ENCODE results near the gene PGAP3.
"Not testable (repeated sequence)": the region's sequence is repeated elsewhere in the genome, so short reads cannot be mapped to it uniquely, and the experiment has no call there.

Gene PGAP3

GRCh38 chr17:39687546-39688474 is at the start of gene PGAP3:
TSS of gene PGAP3 (minus strand) at chr17:39688057. CDS start at chr17:39688014, 43 bp downstream.
- DNase-seq (ENCODE audit: low read depth) = peak; percentile 83

GRCh38 chr17:39737206-39737759 is 49.4 kb upstream of the PGAP3 start:
- DNase-seq (ENCODE audit: low read depth) = no peak

- DNase-seq (ENCODE audit: low read depth) = no peak
These were observed 48.7 kb upstream of the PGAP3 start for GRCh38 chr17:39736319-39737165.

GRCh38 chr17:39735882-39736281 is 48.0 kb upstream of the PGAP3 start:
- DNase-seq (ENCODE audit: low read depth) = no peak

- DNase-seq (ENCODE audit: low read depth) = no peak
These were observed 44.7 kb upstream of the PGAP3 start for GRCh38 chr17:39732586-39732985.

GRCh38 chr17:39730095-39730921 is 42.5 kb upstream of the PGAP3 start, which contains the start of gene MIEN1:
TSS of gene MIEN1 (minus strand) at chr17:39730532. CDS start at chr17:39730495, 37 bp downstream.
- DNase-seq (ENCODE audit: low read depth) = peak; percentile 89

GRCh38 chr17:39729280-39729851 is 41.5 kb upstream of the PGAP3 start:
- no peak for DNase-seq (ENCODE audit: low read depth)

- DNase-seq (ENCODE audit: low read depth) = no peak
These were observed 39.7 kb upstream of the PGAP3 start for GRCh38 chr17:39727556-39727955.

GRCh38 chr17:39726617-39727016 is 38.8 kb upstream of the PGAP3 start:
- no peak for DNase-seq (ENCODE audit: low read depth)

GRCh38 chr17:39725923-39726322 is 38.1 kb upstream of the PGAP3 start:
- DNase-seq (ENCODE audit: low read depth) = not testable (repeated sequence)

- no peak for DNase-seq (ENCODE audit: low read depth)
These were observed 36.9 kb upstream of the PGAP3 start for GRCh38 chr17:39724731-39725130.

GRCh38 chr17:39722965-39723848 is 35.4 kb upstream of the PGAP3 start:
- DNase-seq (ENCODE audit: low read depth) = no peak

- no peak for DNase-seq (ENCODE audit: low read depth)
These were observed 34.2 kb upstream of the PGAP3 start for GRCh38 chr17:39722104-39722503.

GRCh38 chr17:39719563-39720355 is 31.9 kb upstream of the PGAP3 start:
- no peak for DNase-seq (ENCODE audit: low read depth)

- DNase-seq (ENCODE audit: low read depth) = no peak
These were observed 29.8 kb upstream of the PGAP3 start for GRCh38 chr17:39717660-39718059.

GRCh38 chr17:39716879-39717536 is 29.2 kb upstream of the PGAP3 start:
- no peak for DNase-seq (ENCODE audit: low read depth)

GRCh38 chr17:39716073-39716818 is 28.4 kb upstream of the PGAP3 start:
- no peak for DNase-seq (ENCODE audit: low read depth)

Data from stimulated activated CD8-positive, alpha-beta memory T cell treated with anti-CD3 and anti-CD28 coated beads, Interleukin-7, amount 100 ng/mL, for 24 hours (primary cell).